Measurements from ENCODE around the gene NUBP2. TPM values are rescaled to one million over a fixed set of nuclear protein-coding genes. Genes with fewer than 3 reads are reported as not detected.

Gene NUBP2
- polyA plus RNA-seq, 1 of the 3 experiments (the other 2 are of a cell fraction): 73.2 TPM

- no peak for TF ChIP-seq REST (IDR thresholded peaks at IDR 0.05; ENCODE audit: low read depth, low read length)
Observed at GRCh38 chr16:1757714-1758461, 24.9 kb upstream of the NUBP2 start (continued).

- Histone ChIP-seq H3K4me1 (ENCODE audit: control insufficient read depth in 1 of 2, insufficient read depth in 2 of 2, low read depth in 1 of 2, low read length in 1 of 2) (no peaks in the 10 kb centered on the region), H3F3A (replicated peaks; ENCODE audit: insufficient read depth) (no peaks in the 10 kb centered on the region), H3K36me3 (replicated peaks in 1 of 2; ENCODE audit: control insufficient read depth in 1 of 2, insufficient read depth in 2 of 2, low read length in 1 of 2) (peaks cover 0 to 41% of the 10 kb centered on the region in 2 experiments), H3K27ac (ENCODE audit: low read depth in 2 of 2, low read length in 1 of 2) (no peak overlapping the region), H4K20me1 (ENCODE audit: insufficient read depth) (no peaks in the 10 kb centered on the region), H3K27me3 (ENCODE audit: insufficient read depth) (no peaks in the 10 kb centered on the region), H3K9me3 (no peaks in the 10 kb centered on the region), H2AFZ (ENCODE audit: low read depth) (no peak overlapping the region), H3K79me2 (ENCODE audit: insufficient read depth) (no peaks in the 10 kb centered on the region; the same call in 1 of the 2 replicates), H3K4me3 (ENCODE audit: low read depth in 2 of 2, low read length in 1 of 2) (no peak overlapping the region), H3K4me2 (no peak overlapping the region), H3K9ac (no peak overlapping the region), H3K9me2 (no peaks in the 10 kb centered on the region)
- 92% methylated on average over 16 of the region's 18 CpGs for WGBS (ENCODE audit: low lambda C conversion rate)
- CTCF ChIA-PET: no interaction called here
- POLR2A ChIA-PET: no interaction called here
- no peak for TF ChIP-seq GABPA (IDR thresholded peaks at IDR 0.05; ENCODE audit: low read depth)
- no peak for TF ChIP-seq ELF1 (IDR thresholded peaks at IDR 0.05)
- TF ChIP-seq EZH2phosphoT487 (IDR thresholded peaks at IDR 0.05; ENCODE audit: borderline replicate concordance, low read depth): no peak
- no peak for TF ChIP-seq GATA2 (CRISPR knock-in tag; IDR thresholded peaks at IDR 0.05)
- DNase-seq: no peak
Observed at GRCh38 chr16:1758923-1759322, 23.8 kb upstream of the NUBP2 start.

GRCh38 chr16:1759511-1759910, 23.2 kb upstream of the NUBP2 start:
- Histone ChIP-seq H3K4me2 (no peak overlapping the region), H3K9ac (no peak overlapping the region), H3K4me1 (ENCODE audit: control insufficient read depth in 1 of 2, insufficient read depth in 2 of 2, low read depth in 1 of 2, low read length in 1 of 2) (no peaks in the 10 kb centered on the region), H2AFZ (ENCODE audit: low read depth) (no peak overlapping the region), H3K4me3 (ENCODE audit: low read depth in 2 of 2, low read length in 1 of 2) (no peak overlapping the region), H3K36me3 (replicated peaks in 1 of 2; ENCODE audit: control insufficient read depth in 1 of 2, insufficient read depth in 2 of 2, low read length in 1 of 2) (peaks cover 0 to 46% of the 10 kb centered on the region in 2 experiments), H3K27me3 (ENCODE audit: insufficient read depth) (no peaks in the 10 kb centered on the region), H3K27ac (ENCODE audit: low read depth in 2 of 2, low read length in 1 of 2) (no peak overlapping the region), H3K9me3 (no peaks in the 10 kb centered on the region), H4K20me1 (ENCODE audit: insufficient read depth) (no peaks in the 10 kb centered on the region), H3K79me2 (ENCODE audit: insufficient read depth) (no peaks in the 10 kb centered on the region; the same call in 1 of the 2 replicates), H3K9me2 (no peaks in the 10 kb centered on the region), H3F3A (replicated peaks; ENCODE audit: insufficient read depth) (no peaks in the 10 kb centered on the region)
- POLR2A ChIA-PET: no interaction called here
- no peak for TF ChIP-seq MAX (IDR thresholded peaks at IDR 0.05; ENCODE audit: low read depth)
- TF ChIP-seq GABPA (IDR thresholded peaks at IDR 0.05; ENCODE audit: low read depth): no peak
- no peak for TF ChIP-seq GATA2 (CRISPR knock-in tag; IDR thresholded peaks at IDR 0.05)
- no peak for TF ChIP-seq TAF1 (IDR thresholded peaks at IDR 0.05; ENCODE audit: borderline replicate concordance, low read depth, low read length)
- no peak for TF ChIP-seq REST (IDR thresholded peaks at IDR 0.05; ENCODE audit: low read depth, low read length)
- TF ChIP-seq FOXM1 (IDR thresholded peaks at IDR 0.05; ENCODE audit: low read depth): no peak
- TF ChIP-seq JUND (IDR thresholded peaks at IDR 0.05): no peak
- TF ChIP-seq RFX5 (IDR thresholded peaks at IDR 0.05; ENCODE audit: low read length): no peak
- no peak for TF ChIP-seq MEF2A (IDR thresholded peaks at IDR 0.05; ENCODE audit: borderline replicate concordance, low read depth)
- no peak for TF ChIP-seq CTCF (IDR thresholded peaks at IDR 0.05)
- DNase-seq: no peak
- 97% methylated on average over 10 of the region's 21 CpGs for WGBS (ENCODE audit: low lambda C conversion rate)
- CTCF ChIA-PET: no interaction called here

Data from SK-N-SH (cell line).